Ovary (tissue), 9 donors: ENCODE results near the gene LARGE1. TPM values are rescaled to one million over a fixed set of nuclear protein-coding genes. Genes with fewer than 3 reads are reported as not detected.

ENCODE experiments used
- DNase-seq, 5 donors: peaks; one replicate each; pipeline ENCODE4 v3.0.0-alpha.2; 2019 to 2020
- H3K27ac ChIP-seq, 2 donors: fragments of 200-600 bp; one replicate each; pipeline versions ENCODE4 v1.5.1 to v1.8.0; 2019 to 2022
- H3K27me3 ChIP-seq: fragments of 200-600 bp; one replicate; pipeline ENCODE4 v1.8.0; 2022
- H3K36me3 ChIP-seq: fragments of 200-600 bp; sonication (generic); one replicate; pipeline ENCODE4 v1.5.1; 2019
- H3K4me1 ChIP-seq: one replicate; pipeline ENCODE4 v1.8.1; 2013; ENCODE audit warnings: mild to moderate bottlenecking, moderate library complexity; ENCODE audit not compliant: insufficient read depth
- H3K4me3 ChIP-seq: fragments of 200-600 bp; sonication (generic); one replicate; pipeline ENCODE4 v1.5.1; 2017
- H3K9me3 ChIP-seq, 2 donors: fragments of 200-600 bp in 1 of 2; sonication (generic) in 1 of 2; one replicate each; pipeline versions ENCODE4 v1.5.1 to v1.8.1; 2013 to 2019; ENCODE audit warnings: mild to moderate bottlenecking in 1 of 2, moderate library complexity in 1 of 2
- EP300 ChIP-seq: sonication (generic); formaldehyde crosslinking; IDR thresholded peaks from one replicate; pipeline ENCODE4 v1.6.1; 2017; ENCODE audit warnings: antibody characterized with exemption
- POLR2A ChIP-seq: fragments of 450-650 bp; IDR thresholded peaks from one replicate; pipeline ENCODE4 v1.6.1; 2017; ENCODE audit warnings: antibody characterized with exemption, mild to moderate bottlenecking, moderate library complexity
- WGBS, 3 donors: extraction: QIAGEN DNeasy Blood & Tissue Kit in 1 of 3; methylation state at CpG; one replicate each; pipeline versions ENCODE4 v1.1.5 to v1.1.7; 2013 to 2017; 5-methylcytosine and 5-hydroxymethylcytosine counted together
- intact Hi-C, 4 donors: fragments of 100-400 bp; cut with DNase I; formaldehyde crosslinking; loops; one replicate each; pipeline versions ENCODE4 v1.11.0 to v1.15.1; 2022 to 2023
- polyA plus RNA-seq, 2 donors: library from polyadenylated mRNA; stranded (reverse); fragments of 200-250 nt in 1 of 2; fragments of 350-450 nt in 1 of 2; fragmentation: Illumina TruSeq in 1 of 2; extraction: RNeasy Lipid Tissue Mini Kit (QIAGEN cat#74804) in 1 of 2; gene quantifications; one replicate each; pipeline ENCODE4 v1.2.3, GENCODE V29; 2013 to 2014
- total RNA-seq, 7 donors: library from RNA; depleted of rRNA in 2 of 7; stranded (reverse); fragments of >200 nt in 2 of 7; fragmentation: NEBNext Ultra II Directional in 3 of 7; extraction: Animal tissue kit (Norgen Biotek cat#: 25700) in 3 of 7; gene quantifications; one replicate each; pipeline versions ENCODE4 v1.1.0 to v1.2.4, GENCODE V29; 2016 to 2023
- TF ChIP-seq, protein P1 (sequence below), 3 donors: fragments of 450-650 bp in 2 of 3; fragments of 200-600 bp in 1 of 3; IDR thresholded peaks; one replicate each; pipeline versions ENCODE4 v1.5.1 to v1.8.0; 2016 to 2022; ENCODE audit warnings: antibody characterized with exemption in 3 of 3, mild to moderate bottlenecking in 1 of 3
- donor health status: DM: no; HTN: no; CAD: no; lungs with moderate emphysema.
- donor health status: DM: no; HTN: no; CAD: no.
- donor health status: Bipolar disorder and iron deficiency.
- donor health status: DM: yes; HTN: yes; CAD: no.
- donor health status: DM: no; HTN: no; CAD: no.
- donor health status: DM: yes; HTN: yes; CAD: no.

LARGE1 gene
- total and polyA plus RNA-seq, 9 donors, result 13.4 to 67.6 (median 36.8) TPM

DNA sequence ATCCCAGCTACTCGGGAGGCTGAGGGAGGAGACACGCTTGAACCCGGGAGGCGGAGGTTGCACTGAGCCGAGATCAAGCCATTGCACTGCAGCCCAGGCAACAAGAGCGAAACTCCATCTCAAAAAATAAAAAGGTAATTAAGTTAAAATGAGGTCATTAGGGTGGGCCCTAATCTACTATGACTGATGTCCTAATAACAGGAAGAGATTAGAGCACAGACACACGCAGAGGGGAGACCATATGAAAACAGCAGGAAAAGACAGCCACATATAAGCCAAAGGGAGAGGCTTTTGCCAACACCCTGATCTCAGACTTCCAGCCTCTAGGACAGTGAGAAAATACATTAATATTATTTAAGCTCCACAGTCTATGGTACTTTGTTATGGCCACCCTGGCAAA is 17.3 kb downstream of the LARGE1 start:
- Histone ChIP-seq H3K4me3 (no peak overlapping the region), H3K27ac (no peak overlapping the region), H3K9me3 (no peaks in the 10 kb centered on the region), H3K27me3 (no peaks in the 10 kb centered on the region), H3K36me3 (no peaks in the 10 kb centered on the region), H3K4me1 (peaks cover 23% of the 10 kb centered on the region)
- TF ChIP-seq POLR2A (no peak), EP300 (no peak)
- TF ChIP-seq, protein P1, sequence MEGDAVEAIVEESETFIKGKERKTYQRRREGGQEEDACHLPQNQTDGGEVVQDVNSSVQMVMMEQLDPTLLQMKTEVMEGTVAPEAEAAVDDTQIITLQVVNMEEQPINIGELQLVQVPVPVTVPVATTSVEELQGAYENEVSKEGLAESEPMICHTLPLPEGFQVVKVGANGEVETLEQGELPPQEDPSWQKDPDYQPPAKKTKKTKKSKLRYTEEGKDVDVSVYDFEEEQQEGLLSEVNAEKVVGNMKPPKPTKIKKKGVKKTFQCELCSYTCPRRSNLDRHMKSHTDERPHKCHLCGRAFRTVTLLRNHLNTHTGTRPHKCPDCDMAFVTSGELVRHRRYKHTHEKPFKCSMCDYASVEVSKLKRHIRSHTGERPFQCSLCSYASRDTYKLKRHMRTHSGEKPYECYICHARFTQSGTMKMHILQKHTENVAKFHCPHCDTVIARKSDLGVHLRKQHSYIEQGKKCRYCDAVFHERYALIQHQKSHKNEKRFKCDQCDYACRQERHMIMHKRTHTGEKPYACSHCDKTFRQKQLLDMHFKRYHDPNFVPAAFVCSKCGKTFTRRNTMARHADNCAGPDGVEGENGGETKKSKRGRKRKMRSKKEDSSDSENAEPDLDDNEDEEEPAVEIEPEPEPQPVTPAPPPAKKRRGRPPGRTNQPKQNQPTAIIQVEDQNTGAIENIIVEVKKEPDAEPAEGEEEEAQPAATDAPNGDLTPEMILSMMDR (IDR thresholded peaks at IDR 0.05), result no peak
- 94 to 95% (median 94%) methylated on average over 7 of the region's 7 CpGs for WGBS, 3 donors
- intact Hi-C loops, result no loop called here
- DNase-seq, result no peak

DNA sequence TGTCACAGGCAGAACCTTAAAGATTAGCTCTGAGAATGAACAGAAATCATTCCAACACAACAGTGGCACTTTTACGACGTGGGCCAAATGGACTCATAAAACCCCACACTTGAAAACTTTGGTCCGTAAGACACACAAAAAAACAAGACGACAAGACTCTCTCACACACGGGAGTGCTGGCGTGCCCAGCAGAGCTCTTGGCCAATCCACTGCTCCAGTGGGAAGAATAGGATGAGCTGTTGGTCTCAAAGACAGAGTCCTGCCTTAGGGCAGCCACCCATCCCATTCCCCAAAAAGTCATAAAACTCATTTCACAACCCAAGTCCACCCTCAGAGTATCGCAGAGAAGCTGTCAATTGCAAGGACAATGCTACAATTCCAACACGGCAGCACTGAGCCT is 18.2 kb downstream of the LARGE1 start:
- no peak for DNase-seq
- TF ChIP-seq EP300 (no peak), POLR2A (no peak)
- TF ChIP-seq, protein P1 (IDR thresholded peaks at IDR 0.05), result no peak
- WGBS, 3 donors, result 91 to 94% (median 92%) methylated on average over 8 of the region's 8 CpGs
- Histone ChIP-seq H3K27ac (no peak overlapping the region), H3K36me3 (no peaks in the 10 kb centered on the region), H3K27me3 (no peaks in the 10 kb centered on the region), H3K4me3 (no peak overlapping the region), H3K9me3 (no peaks in the 10 kb centered on the region), H3K4me1 (peaks cover 26% of the 10 kb centered on the region)
- intact Hi-C loops, result no loop called here

DNA sequence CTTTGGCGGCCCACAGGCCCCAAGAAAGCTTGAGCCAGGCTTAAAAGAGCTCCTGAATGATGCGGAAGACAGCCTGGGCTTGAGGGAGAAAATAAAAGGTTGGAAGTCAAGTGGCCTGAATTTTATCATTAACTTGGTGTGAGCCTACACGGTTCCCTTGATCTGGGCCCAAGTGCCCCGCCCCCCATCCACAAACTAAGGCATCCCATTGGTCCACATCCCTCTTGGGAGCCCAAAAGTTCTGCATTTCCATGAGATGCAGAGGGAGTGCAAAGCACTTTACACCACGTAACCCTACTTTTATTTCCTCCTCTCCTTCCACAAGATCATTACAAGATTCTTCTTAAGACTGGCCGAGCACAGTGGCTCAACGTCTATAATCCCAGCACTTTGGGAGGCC is 22.2 kb downstream of the LARGE1 start:
- peaks cover 29% of the 10 kb centered on the region for H3K4me1 ChIP-seq
- intact Hi-C loops, result no loop called here
- no peak overlapping the region for H3K4me3 ChIP-seq
- TF ChIP-seq POLR2A (no peak), EP300 (no peak)
- TF ChIP-seq, protein P1 (IDR thresholded peaks at IDR 0.05), result no peak
- WGBS, 3 donors, result 82 to 87% (median 83%) methylated on average over 7 of the region's 7 CpGs
- H3K36me3 ChIP-seq, result no peaks in the 10 kb centered on the region
- no peaks in the 10 kb centered on the region for H3K9me3 ChIP-seq
- H3K27me3 ChIP-seq, result no peaks in the 10 kb centered on the region
- no peak for DNase-seq
- H3K27ac ChIP-seq, result no peak overlapping the region

DNA sequence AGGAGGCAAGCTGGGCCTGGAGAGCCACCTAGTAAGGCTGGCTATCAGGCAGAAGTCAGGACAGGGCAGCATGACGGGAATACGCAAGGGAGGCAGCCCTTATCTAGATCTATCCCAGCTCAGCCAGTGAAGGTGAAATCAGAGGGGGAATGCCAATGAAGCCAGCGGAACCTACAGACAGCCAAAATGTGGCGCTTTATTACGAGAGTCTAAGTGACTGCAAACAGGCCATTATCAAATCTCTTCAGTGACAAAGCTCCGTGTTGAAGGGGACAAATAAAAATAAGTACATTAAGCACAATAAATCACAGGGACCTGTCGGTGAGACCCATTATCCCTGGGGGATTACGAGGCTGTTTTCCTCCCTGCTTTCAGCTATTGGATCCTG is 22.8 kb downstream of the LARGE1 start:
- H3K4me3 ChIP-seq, result no peak overlapping the region
- intact Hi-C loops, result no loop called here
- TF ChIP-seq EP300, result no peak
- TF ChIP-seq, protein P1 (IDR thresholded peaks at IDR 0.05), result no peak
- TF ChIP-seq POLR2A, result no peak
- H3K27ac ChIP-seq, result no peak overlapping the region
- no peaks in the 10 kb centered on the region for H3K9me3 ChIP-seq
- peaks cover 26% of the 10 kb centered on the region for H3K4me1 ChIP-seq
- H3K36me3 ChIP-seq, result no peaks in the 10 kb centered on the region
- DNase-seq, result no peak
- WGBS, 3 donors, result 83 to 85% (median 84%) methylated on average over 8 of the region's 8 CpGs
- no peaks in the 10 kb centered on the region for H3K27me3 ChIP-seq
